HepG2 (cell line): ENCODE measurements around the gene ZIC2. TPM values are rescaled to one million over a fixed set of nuclear protein-coding genes. Genes with fewer than 3 reads are reported as not detected.

Source experiments
- ATAC-seq: fragments of 200-7000 bp; cut with Tn5 transposase; 3 replicates; pipeline ENCODE4 v1.9.1; 2020; ENCODE audit warnings: mild to moderate bottlenecking, moderate library complexity
- BruUV-seq: library from RNA; stranded (reverse); fragments of 400-500 nt; replicated peaks from 2 replicates; lab custom pipeline; 2021; lab: Mats Ljungman, UMichigan
- CTCF ChIA-PET: fragments of 300-600 bp; formaldehyde crosslinking; extraction: SDS; loops from one replicate; lab custom pipeline; 2021; ENCODE audit warnings: low total read pairs, inconsistent platforms, low intra/inter-chr PET ratio; lab: Yijun Ruan, JAX
- POLR2A ChIA-PET: fragments of 350-600 bp; sonication (Branson Sonifier 250); formaldehyde crosslinking; loops from one replicate; lab custom pipeline; 2020; ENCODE audit warnings: antibody characterized with exemption, inconsistent platforms; lab: Yijun Ruan, JAX
- DNase-seq: peaks from one replicate; pipeline ENCODE4 v3.0.0-alpha.2; 2015; ENCODE audit warnings: low spot score
- FAIRE-seq: peaks from 3 replicates; lab custom pipeline; 2011; peaks lifted over from hg19 to GRCh38; lab: Jason Lieb, UNC
- H2AFZ ChIP-seq: one replicate; pipeline ENCODE4 v1.6.1; 2011; ENCODE audit warnings: low read length, inconsistent platforms
- H3K27ac ChIP-seq: fragments of 300-600 bp; 3 replicates; pipeline ENCODE4 v1.8.0; 2011; ENCODE audit warnings: mixed run types, mild to moderate bottlenecking, mixed read lengths, low read length, inconsistent platforms; ENCODE audit not compliant: insufficient read depth; ENCODE audit errors: extremely low read length
- H3K27me3 ChIP-seq, 2 experiments: fragments of 200-600 bp in 1 of 2; 2 replicates in 1 of 2; 3 replicates in 1 of 2; pipeline versions ENCODE4 v1.6.0 to v1.8.0; 2011; ENCODE audit warnings: low read length in 2 of 2, mild to moderate bottlenecking in 2 of 2, moderate library complexity in 2 of 2, inconsistent platforms in 1 of 2; ENCODE audit not compliant: insufficient read depth in 2 of 2, control insufficient read depth in 1 of 2
- H3K36me3 ChIP-seq, 2 experiments: fragments of 200-600 bp in 1 of 2; replicated peaks in 1 of 2; 2 replicates in 1 of 2; 3 replicates in 1 of 2; pipeline versions ENCODE4 v1.5.1 to v1.8.0; 2011; ENCODE audit warnings: low read length in 2 of 2, inconsistent platforms in 1 of 2; ENCODE audit not compliant: insufficient read depth in 2 of 2, control insufficient read depth in 1 of 2
- H3K4me1 ChIP-seq: 2 replicates; pipeline ENCODE4 v1.5.1; 2012; ENCODE audit warnings: low read length, inconsistent platforms; ENCODE audit not compliant: insufficient read depth
- H3K4me2 ChIP-seq: 2 replicates; pipeline ENCODE4 v1.6.0; 2011; ENCODE audit warnings: low read depth, low read length, inconsistent platforms
- H3K4me3 ChIP-seq, 3 experiments: fragments of 200-600 bp in 1 of 3; sonication (generic), shearing (Covaris generic) in 1 of 3; replicated peaks in 1 of 3; 2 replicates each; pipeline ENCODE4 v1.5.1; 2011 to 2016; ENCODE audit warnings: low read length in 3 of 3, inconsistent platforms in 2 of 3, low read depth in 2 of 3, mild to moderate bottlenecking in 2 of 3, control low read depth in 1 of 3, mixed read lengths in 1 of 3; ENCODE audit not compliant: insufficient read depth in 1 of 3
- H3K79me2 ChIP-seq: one replicate; pipeline ENCODE4 v1.6.1; 2011; ENCODE audit warnings: low read length, inconsistent platforms; ENCODE audit not compliant: insufficient read depth
- H3K9ac ChIP-seq: 2 replicates; pipeline ENCODE4 v1.6.0; 2011; ENCODE audit warnings: mild to moderate bottlenecking, low read depth, low read length, inconsistent platforms; ENCODE audit not compliant: insufficient read depth
- H3K9me3 ChIP-seq: 2 replicates; pipeline ENCODE4 v1.5.1; 2012; ENCODE audit warnings: mild to moderate bottlenecking, low read length
- H4K20me1 ChIP-seq: 2 replicates; pipeline ENCODE4 v1.6.0; 2011; ENCODE audit warnings: inconsistent platforms, mild to moderate bottlenecking, low read length, moderate library complexity; ENCODE audit not compliant: insufficient read depth
- CEBPZ ChIP-seq: IDR thresholded peaks from 2 replicates; pipeline ENCODE4 v1.6.1; 2012; ENCODE audit warnings: low read length, improper control_type of control experiment
- DDIT3 ChIP-seq: sonication (generic); formaldehyde crosslinking; IDR thresholded peaks from 2 replicates; pipeline ENCODE4 v1.4.0; 2020; ENCODE audit warnings: mild to moderate bottlenecking, missing genetic modification reagents
- EZH2 ChIP-seq: conservative IDR thresholded peaks from 2 replicates; pipeline ENCODE4 v1.6.1; 2012; ENCODE audit warnings: mild to moderate bottlenecking, low read depth, low read length, moderate library complexity
- MAX ChIP-seq: IDR thresholded peaks from 2 replicates; pipeline ENCODE4 v1.6.1; 2012; ENCODE audit warnings: inconsistent platforms
- RNF2 ChIP-seq: fragments of 450-650 bp; conservative IDR thresholded peaks from 2 replicates; pipeline ENCODE4 v1.6.1; 2016; ENCODE audit warnings: low read depth
- SALL1 ChIP-seq: sonication (generic); formaldehyde crosslinking; IDR thresholded peaks from 2 replicates; pipeline ENCODE4 v1.8.0; 2022; ENCODE audit warnings: mild to moderate bottlenecking, missing genetic modification reagents
- ZBTB44 ChIP-seq: sonication (generic); formaldehyde crosslinking; IDR thresholded peaks from 2 replicates; pipeline ENCODE4 v1.4.0; 2020; ENCODE audit warnings: missing genetic modification reagents
- ZMYM3 ChIP-seq: sonication (generic); formaldehyde crosslinking; IDR thresholded peaks from 2 replicates; pipeline ENCODE4 v1.5.1; 2020; ENCODE audit warnings: mild to moderate bottlenecking, missing genetic modification reagents
- ZNF205 ChIP-seq: IDR thresholded peaks from 2 replicates; pipeline ENCODE4 v1.6.1; 2018; ENCODE audit warnings: missing biosample characterization, missing genetic modification reagents
- ZNF800 ChIP-seq: sonication (generic); formaldehyde crosslinking; IDR thresholded peaks from 2 replicates; pipeline ENCODE4 v1.4.0; 2020; ENCODE audit warnings: missing genetic modification reagents
- WGBS: methylation state at CpG from one replicate; pipeline ENCODE4 v1.1.6; 2017; ENCODE audit warnings: low lambda C conversion rate; 5-methylcytosine and 5-hydroxymethylcytosine counted together
- in situ Hi-C: cut with HindIII; loops from 2 replicates; pipeline ENCODE4 v1.10.0; 2017; ENCODE audit warnings: low pct_unique_long_range_greater_than_20kb; ENCODE audit not compliant: extremely low pct_ligation_motif_present
- intact Hi-C: fragments of 100-400 bp; cut with micrococcal nuclease; formaldehyde crosslinking; loops from one replicate; pipeline ENCODE4 v1.10.0; 2022; ENCODE audit not compliant: unreplicated experiment
- polyA plus RNA-seq, 8 experiments: library from polyadenylated mRNA; depleted of rRNA in 3 of 8; stranded (reverse) in 7 of 8; unstranded in 1 of 8; fragments of >200 nt; fragmentation: Illumina TruSeq in 4 of 8; extraction: Trizol in 4 of 8; gene quantifications; 2 replicates each; pipeline versions ENCODE4 v1.2.1 to v1.2.3, GENCODE V29; 2011 to 2016; ENCODE audit warnings: low read depth in 4 of 8, missing spikeins in 1 of 8, mixed read lengths in 1 of 8; ENCODE audit not compliant: insufficient read depth in 1 of 8
- total RNA-seq, 5 experiments: library from RNA; depleted of rRNA; stranded (reverse); fragments of >200 nt; fragmentation: Illumina TruSeq; extraction: Trizol; gene quantifications; 2 replicates each; pipeline ENCODE4 v1.2.3, GENCODE V29; 2016; ENCODE audit warnings: low read depth in 1 of 5

ZIC2 gene
- total and polyA plus RNA-seq, 2 of the 13 experiments (the other 11 are each of a cell fraction or from before 2014, with no cell fraction given) = 0.13 TPM; not detected in 1

- TF ChIP-seq CEBPZ (no peak), DDIT3 (no peak), MAX (peak; percentile 45; the same call in 1 of the 2 replicates), ZMYM3 (CRISPR knock-in tag) (no peak), RNF2 (peak; percentile 38; the same call in 1 of the 2 replicates)
Measured at GRCh38 chr13:99970651-99971575, 10.7 kb upstream of the ZIC2 start (continued).

- H3K4me1 ChIP-seq = peaks cover 7% of the 10 kb centered on the region; the same call in 1 of the 2 replicates
- H2AFZ ChIP-seq = no peak within 1 kb of the TSS
- H3K9ac ChIP-seq = no peak within 1 kb of the TSS
- ATAC-seq (peak; percentile 14), FAIRE-seq (no peak), DNase-seq (no peak)
- POLR2A ChIA-PET = no interaction called here
- H3K79me2 ChIP-seq = no peaks in the 10 kb centered on the region
- peak within 1 kb of the TSS; percentile 42 to 63 (median 50); a peak in 4 of 6 replicates for H3K4me3 ChIP-seq
- WGBS = 46% methylated on average over 26 of the region's 41 CpGs
- intact Hi-C loops = loop anchor here (2.0 to 10.0 kb wide), 3 partner anchors 55 to 314 kb away; no protein-coding TSS in a partner anchor
- H3K9me3 ChIP-seq = no peaks in the 10 kb centered on the region
- CTCF ChIA-PET = no interaction called here
- in situ Hi-C loops = no loop called here
- TF ChIP-seq SALL1 (CRISPR knock-in tag) (0 out of 2 replicates have a peak, but pooled peaks have one; percentile 3), ZNF205 (CRISPR knock-in tag) (no peak), ZNF800 (CRISPR knock-in tag) (peak; percentile 57; the same call in 1 of the 2 replicates), EZH2 (peak; percentile 58; the same call in 1 of the 2 replicates), ZBTB44 (CRISPR knock-in tag) (no peak)
- no peaks in the 10 kb centered on the region for H4K20me1 ChIP-seq
- H3K27me3 ChIP-seq = peaks cover 12 to 46% of the 10 kb centered on the region in 2 experiments
- no peaks in the 10 kb centered on the region for H3K36me3 ChIP-seq
- peak within 1 kb of the TSS; percentile 88 for H3K4me2 ChIP-seq
- no peak within 1 kb of the TSS for H3K27ac ChIP-seq
- no TSS peak for BruUV-seq
Measured at GRCh38 chr13:99971576-99972189, 9.9 kb upstream of the ZIC2 start, which contains the start of gene ZIC5. TSS of gene ZIC5 (minus strand) at chr13:99971767. CDS start at chr13:99971603, 164 bp downstream.
